Suprapubic skin (tissue), 4 donors: ENCODE data around the gene TOP1. TPM values are rescaled to one million over a fixed set of nuclear protein-coding genes. Genes with fewer than 3 reads are reported as not detected.

Source experiments
- DNase-seq, 2 donors: peaks; one replicate each; pipeline ENCODE4 v3.0.0-alpha.2; 2019; ENCODE audit warnings: low spot score in 2 of 2
- H3K27ac ChIP-seq: fragments of 200-600 bp; sonication (generic); one replicate; pipeline ENCODE4 v1.5.1; 2019
- H3K27me3 ChIP-seq: fragments of 200-600 bp; sonication (generic); one replicate; pipeline ENCODE4 v1.5.1; 2019
- H3K36me3 ChIP-seq: fragments of 200-600 bp; sonication (generic); one replicate; pipeline ENCODE4 v1.5.1; 2019
- H3K4me1 ChIP-seq: fragments of 200-600 bp; sonication (generic); one replicate; pipeline ENCODE4 v1.5.1; 2019
- H3K4me3 ChIP-seq: fragments of 200-600 bp; sonication (generic); one replicate; pipeline ENCODE4 v1.5.1; 2019; ENCODE audit warnings: mild to moderate bottlenecking
- H3K9me3 ChIP-seq: fragments of 200-600 bp; sonication (generic); one replicate; pipeline ENCODE4 v1.5.1; 2019
- EP300 ChIP-seq: sonication (generic); formaldehyde crosslinking; IDR thresholded peaks from one replicate; pipeline ENCODE4 v1.6.1; 2017; ENCODE audit warnings: antibody characterized with exemption
- POLR2A ChIP-seq, 2 donors: fragments of 450-650 bp; IDR thresholded peaks; one replicate each; pipeline ENCODE4 v1.6.1; 2017; ENCODE audit warnings: antibody characterized with exemption in 2 of 2, mild to moderate bottlenecking in 2 of 2, moderate library complexity in 2 of 2
- POLR2AphosphoS5 ChIP-seq, 3 donors: sonication (generic); formaldehyde crosslinking; IDR thresholded peaks; one replicate each; pipeline ENCODE4 v1.6.1; 2017; ENCODE audit warnings: antibody characterized with exemption in 3 of 3
- WGBS: methylation state at CpG from one replicate; pipeline ENCODE4 v1.1.5; 2018; 5-methylcytosine and 5-hydroxymethylcytosine counted together
- total RNA-seq, 4 donors: library from RNA; depleted of rRNA; stranded (reverse); fragments of >200 nt; gene quantifications; one replicate each; pipeline ENCODE4 v1.1.0, GENCODE V29; 2016
- TF ChIP-seq, protein P1 (sequence below), 2 donors: fragments of 200-600 bp in 1 of 2; fragments of 450-650 bp in 1 of 2; sonication (generic) in 1 of 2; IDR thresholded peaks; one replicate each; pipeline ENCODE4 v1.5.1; 2016 to 2019; ENCODE audit warnings: antibody characterized with exemption in 2 of 2, mild to moderate bottlenecking in 1 of 2, moderate library complexity in 1 of 2

The TOP1 gene
- total RNA-seq, 4 donors from 2014 or later = 25.8 to 32.6 (median 32.0) TPM

DNA sequence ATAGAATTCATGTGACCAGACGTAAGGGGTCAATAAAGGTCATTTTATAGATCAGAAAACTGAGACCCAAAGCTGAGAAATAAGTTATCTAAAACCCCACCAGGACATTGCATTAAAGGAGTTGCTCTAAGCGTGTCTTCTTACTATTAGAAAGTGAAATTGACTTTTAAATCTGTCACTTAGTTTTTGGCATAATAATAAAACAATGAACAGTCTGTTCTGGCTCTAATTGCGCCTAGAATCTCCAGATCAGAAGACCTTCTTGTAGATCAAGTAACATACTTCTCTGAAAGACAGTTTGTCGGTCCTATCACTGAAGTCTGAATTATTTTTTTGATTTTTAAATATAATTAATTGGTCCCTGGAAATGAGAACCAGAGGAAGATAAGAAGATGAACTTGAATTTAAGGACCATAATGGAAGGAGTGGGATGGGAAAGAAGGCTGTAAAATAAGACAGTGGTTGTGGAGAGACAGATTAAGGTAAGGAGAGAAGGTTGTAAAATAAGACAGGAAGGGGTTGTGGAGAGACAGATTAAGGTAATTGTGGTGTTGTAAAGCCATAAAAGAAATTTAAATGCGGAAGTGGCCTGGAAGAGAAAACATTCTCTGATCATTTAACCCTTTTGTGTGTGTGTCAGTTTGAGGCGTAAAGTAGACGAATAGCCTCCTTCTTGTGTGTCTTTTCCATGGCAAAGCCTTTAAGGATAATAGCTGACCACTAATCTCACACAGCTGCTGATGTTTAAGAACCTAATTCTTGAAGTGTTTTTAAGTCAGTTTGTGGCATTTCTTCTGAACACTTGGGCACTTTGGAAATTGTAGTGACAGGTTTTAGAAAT is 20.1 kb downstream of the TOP1 start:
- DNase-seq = no peak
- H3K9me3 ChIP-seq = no peaks in the 10 kb centered on the region
- peaks cover 81% of the 10 kb centered on the region for H3K4me1 ChIP-seq
- no peaks in the 10 kb centered on the region for H3K27me3 ChIP-seq
- peak overlapping the region; percentile 0 for H3K27ac ChIP-seq
- H3K4me3 ChIP-seq = peak overlapping the region; percentile 10
- H3K36me3 ChIP-seq = no peaks in the 10 kb centered on the region
- WGBS = 25% methylated on average over 7 of the region's 7 CpGs
- TF ChIP-seq POLR2A (IDR thresholded peaks at IDR 0.05) (no peak), EP300 (no peak), POLR2AphosphoS5 (IDR thresholded peaks at IDR 0.05) (no peak)
- TF ChIP-seq, protein P1, sequence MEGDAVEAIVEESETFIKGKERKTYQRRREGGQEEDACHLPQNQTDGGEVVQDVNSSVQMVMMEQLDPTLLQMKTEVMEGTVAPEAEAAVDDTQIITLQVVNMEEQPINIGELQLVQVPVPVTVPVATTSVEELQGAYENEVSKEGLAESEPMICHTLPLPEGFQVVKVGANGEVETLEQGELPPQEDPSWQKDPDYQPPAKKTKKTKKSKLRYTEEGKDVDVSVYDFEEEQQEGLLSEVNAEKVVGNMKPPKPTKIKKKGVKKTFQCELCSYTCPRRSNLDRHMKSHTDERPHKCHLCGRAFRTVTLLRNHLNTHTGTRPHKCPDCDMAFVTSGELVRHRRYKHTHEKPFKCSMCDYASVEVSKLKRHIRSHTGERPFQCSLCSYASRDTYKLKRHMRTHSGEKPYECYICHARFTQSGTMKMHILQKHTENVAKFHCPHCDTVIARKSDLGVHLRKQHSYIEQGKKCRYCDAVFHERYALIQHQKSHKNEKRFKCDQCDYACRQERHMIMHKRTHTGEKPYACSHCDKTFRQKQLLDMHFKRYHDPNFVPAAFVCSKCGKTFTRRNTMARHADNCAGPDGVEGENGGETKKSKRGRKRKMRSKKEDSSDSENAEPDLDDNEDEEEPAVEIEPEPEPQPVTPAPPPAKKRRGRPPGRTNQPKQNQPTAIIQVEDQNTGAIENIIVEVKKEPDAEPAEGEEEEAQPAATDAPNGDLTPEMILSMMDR (IDR thresholded peaks at IDR 0.05) = no peak

DNA sequence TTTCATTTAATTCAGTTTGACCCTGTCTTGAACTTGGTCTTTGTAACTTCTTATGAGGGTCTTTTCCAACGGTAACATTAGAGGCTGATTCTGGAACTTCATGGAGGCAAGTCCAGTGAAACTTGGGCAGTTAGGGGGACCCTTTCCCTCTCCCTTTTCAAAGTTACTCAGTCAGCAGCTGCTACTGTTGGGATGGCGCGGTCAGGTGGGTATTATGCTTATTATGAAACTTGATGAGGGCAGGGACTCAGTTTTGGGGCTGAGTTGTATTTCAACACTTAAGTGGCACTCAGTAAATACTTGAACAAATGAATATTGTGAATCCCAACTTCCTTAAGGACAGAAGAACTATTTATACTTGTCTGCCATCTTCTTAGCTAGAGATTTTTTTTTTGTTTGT is 20.8 kb downstream of the TOP1 start:
- Histone ChIP-seq H3K4me1 (peaks cover 76% of the 10 kb centered on the region), H3K9me3 (no peaks in the 10 kb centered on the region), H3K27me3 (no peaks in the 10 kb centered on the region), H3K27ac (no peak overlapping the region), H3K4me3 (no peak overlapping the region), H3K36me3 (no peaks in the 10 kb centered on the region)
- 63% methylated on average over 3 of the region's 3 CpGs for WGBS
- no peak for DNase-seq
- TF ChIP-seq POLR2A (IDR thresholded peaks at IDR 0.05) (no peak), EP300 (no peak)
- TF ChIP-seq, protein P1 (IDR thresholded peaks at IDR 0.05) = no peak

DNA sequence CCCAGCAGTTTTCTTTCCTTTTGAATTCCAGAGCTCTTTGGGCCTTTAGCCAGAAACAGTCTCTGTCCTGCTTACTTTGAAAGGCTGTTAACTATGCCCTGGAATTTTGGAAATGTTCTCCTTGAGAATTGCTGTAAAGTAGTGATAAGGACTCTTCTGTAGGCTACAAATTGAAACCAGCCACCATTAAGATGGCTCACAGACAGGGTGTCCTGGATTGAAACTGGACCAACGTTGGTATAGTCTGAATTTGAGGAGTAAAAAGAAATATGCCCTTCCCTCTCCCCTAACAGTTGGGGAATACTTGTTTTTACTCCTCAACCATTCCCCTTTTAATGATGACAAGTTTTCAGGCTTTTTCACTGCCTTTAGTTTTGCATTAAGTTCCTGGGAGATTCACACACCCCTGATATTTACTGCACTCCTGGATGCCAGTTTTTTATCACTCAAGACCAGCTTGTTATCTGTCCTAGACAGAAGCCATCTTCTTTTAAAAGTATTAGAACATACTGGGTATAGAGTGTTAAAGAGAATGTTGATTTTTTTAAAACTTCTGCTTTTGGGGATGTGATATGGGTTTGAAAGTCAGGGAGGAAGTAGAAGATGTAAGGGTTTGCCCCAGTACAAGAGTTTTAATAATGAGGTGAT is 21.9 kb downstream of the TOP1 start:
- H3K27ac ChIP-seq = no peak overlapping the region
- peaks cover 78% of the 10 kb centered on the region for H3K4me1 ChIP-seq
- DNase-seq = no peak
- no peak for TF ChIP-seq POLR2A (IDR thresholded peaks at IDR 0.05)
- no peaks in the 10 kb centered on the region for H3K9me3 ChIP-seq
- no peak overlapping the region for H3K4me3 ChIP-seq
- WGBS = 5% methylated on average over 1 of the region's 1 CpG
- no peaks in the 10 kb centered on the region for H3K27me3 ChIP-seq
- H3K36me3 ChIP-seq = no peaks in the 10 kb centered on the region

DNA sequence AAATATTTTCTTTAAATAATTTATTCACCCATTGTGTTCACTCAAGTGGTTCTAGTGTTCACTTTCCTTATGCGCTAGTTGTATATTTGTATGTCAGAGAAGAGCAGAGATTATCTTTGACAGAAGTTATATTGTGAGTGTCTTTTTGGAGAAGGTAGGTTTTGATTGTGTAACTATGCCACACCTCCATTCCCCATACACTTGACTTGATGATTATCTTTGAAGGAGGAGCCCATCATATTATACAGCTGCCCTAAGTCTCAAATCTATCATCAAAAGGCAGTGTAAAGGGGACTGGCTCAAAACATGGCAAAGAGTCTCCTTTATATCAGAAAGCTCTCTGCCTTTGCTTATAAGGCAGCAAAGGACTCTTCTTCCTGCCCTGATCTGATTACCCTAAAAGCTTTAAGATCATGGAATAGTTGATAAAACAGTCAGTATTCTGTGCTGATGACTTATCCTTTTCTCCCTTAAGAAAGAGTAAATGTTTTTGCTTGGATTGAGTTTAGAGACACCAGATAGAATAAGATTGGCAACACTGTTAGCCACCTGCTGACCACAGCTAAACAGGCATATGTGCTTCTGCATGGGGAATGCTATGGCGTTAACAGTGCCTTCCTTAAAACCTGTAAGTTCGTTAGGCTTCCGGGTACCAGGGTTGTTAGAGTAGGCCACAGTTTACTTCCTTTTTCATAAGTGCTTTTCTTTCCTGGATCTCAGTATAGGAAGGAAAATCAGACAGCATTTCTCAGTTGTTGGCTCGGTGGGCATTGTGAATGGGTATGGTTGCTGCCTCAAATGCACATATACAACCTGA is 22.6 kb downstream of the TOP1 start:
- Histone ChIP-seq H3K4me1 (peaks cover 78% of the 10 kb centered on the region), H3K27me3 (no peaks in the 10 kb centered on the region), H3K9me3 (no peaks in the 10 kb centered on the region), H3K36me3 (no peaks in the 10 kb centered on the region), H3K27ac (no peak overlapping the region), H3K4me3 (no peak overlapping the region)
- WGBS = 63% methylated on average over 5 of the region's 5 CpGs
- DNase-seq = no peak
- TF ChIP-seq, protein P1 (IDR thresholded peaks at IDR 0.05) = no peak
- no peak for TF ChIP-seq EP300
- TF ChIP-seq POLR2A (IDR thresholded peaks at IDR 0.05) = no peak
- no peak for TF ChIP-seq POLR2AphosphoS5 (IDR thresholded peaks at IDR 0.05)

DNA sequence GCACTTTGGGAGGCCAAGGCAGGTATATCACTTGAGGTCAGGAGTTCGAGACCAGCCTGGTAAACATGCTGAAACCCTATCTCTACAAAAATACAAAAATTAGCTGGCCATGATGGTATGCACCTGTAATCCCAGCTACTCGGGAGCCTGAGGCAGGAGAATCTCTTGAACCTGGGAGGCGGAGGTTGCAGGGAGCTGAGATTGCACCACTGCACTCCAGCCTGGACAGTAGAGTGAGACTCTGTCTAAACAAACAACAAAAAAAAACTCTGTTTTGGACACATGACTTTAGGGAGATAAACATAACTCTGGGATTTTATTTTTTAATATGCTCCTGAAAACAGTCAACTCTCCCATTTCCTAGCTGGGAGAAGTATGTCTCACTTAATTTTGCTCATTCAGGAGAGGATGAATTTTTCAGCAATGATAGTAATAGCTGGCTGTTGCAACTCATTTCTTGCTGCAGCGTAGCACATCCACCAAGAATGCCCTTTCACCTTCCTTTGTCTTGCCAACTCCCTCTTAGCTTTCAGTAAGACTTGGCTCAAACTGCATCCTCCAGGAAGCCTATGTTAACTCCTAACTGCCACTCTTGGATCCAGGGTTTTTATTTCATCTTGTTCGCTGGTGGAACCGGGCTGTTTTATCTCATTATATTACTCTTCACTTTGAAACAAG is 24.3 kb downstream of the TOP1 start:
- Histone ChIP-seq H3K27ac (no peak overlapping the region), H3K27me3 (no peaks in the 10 kb centered on the region), H3K4me1 (peaks cover 63% of the 10 kb centered on the region), H3K4me3 (no peak overlapping the region), H3K36me3 (no peaks in the 10 kb centered on the region), H3K9me3 (no peaks in the 10 kb centered on the region)
- TF ChIP-seq POLR2A (IDR thresholded peaks at IDR 0.05) = no peak
- TF ChIP-seq, protein P1 (IDR thresholded peaks at IDR 0.05) = no peak
- no peak for TF ChIP-seq EP300
- no peak for TF ChIP-seq POLR2AphosphoS5 (IDR thresholded peaks at IDR 0.05)
- no peak for DNase-seq
- 72% methylated on average over 6 of the region's 6 CpGs for WGBS
